HG03135 (cell line): ENCODE results near the gene GNG10.

Experiments used
- ATAC-seq: cut with Tn5 transposase; IDR thresholded peaks from one replicate; pipeline ENCODE4 v1.9.1; 2021; ENCODE audit warnings: mild to moderate bottlenecking, moderate library complexity; ENCODE audit not compliant: unreplicated experiment

GNG10 gene

GRCh38 chr9:111715471-111715870 lies 54.1 kb downstream of the GNG10 start:
- ATAC-seq: no peak

- ATAC-seq: no peak
Observed at GRCh38 chr9:111719541-111719940, 58.1 kb downstream of the GNG10 start.
